ENCODE data around the gene DIO3.
"Not testable (repeated sequence)": the region's sequence is repeated elsewhere in the genome, so short reads cannot be mapped to it uniquely, and the experiment has no call there.

Gene DIO3

DNA sequence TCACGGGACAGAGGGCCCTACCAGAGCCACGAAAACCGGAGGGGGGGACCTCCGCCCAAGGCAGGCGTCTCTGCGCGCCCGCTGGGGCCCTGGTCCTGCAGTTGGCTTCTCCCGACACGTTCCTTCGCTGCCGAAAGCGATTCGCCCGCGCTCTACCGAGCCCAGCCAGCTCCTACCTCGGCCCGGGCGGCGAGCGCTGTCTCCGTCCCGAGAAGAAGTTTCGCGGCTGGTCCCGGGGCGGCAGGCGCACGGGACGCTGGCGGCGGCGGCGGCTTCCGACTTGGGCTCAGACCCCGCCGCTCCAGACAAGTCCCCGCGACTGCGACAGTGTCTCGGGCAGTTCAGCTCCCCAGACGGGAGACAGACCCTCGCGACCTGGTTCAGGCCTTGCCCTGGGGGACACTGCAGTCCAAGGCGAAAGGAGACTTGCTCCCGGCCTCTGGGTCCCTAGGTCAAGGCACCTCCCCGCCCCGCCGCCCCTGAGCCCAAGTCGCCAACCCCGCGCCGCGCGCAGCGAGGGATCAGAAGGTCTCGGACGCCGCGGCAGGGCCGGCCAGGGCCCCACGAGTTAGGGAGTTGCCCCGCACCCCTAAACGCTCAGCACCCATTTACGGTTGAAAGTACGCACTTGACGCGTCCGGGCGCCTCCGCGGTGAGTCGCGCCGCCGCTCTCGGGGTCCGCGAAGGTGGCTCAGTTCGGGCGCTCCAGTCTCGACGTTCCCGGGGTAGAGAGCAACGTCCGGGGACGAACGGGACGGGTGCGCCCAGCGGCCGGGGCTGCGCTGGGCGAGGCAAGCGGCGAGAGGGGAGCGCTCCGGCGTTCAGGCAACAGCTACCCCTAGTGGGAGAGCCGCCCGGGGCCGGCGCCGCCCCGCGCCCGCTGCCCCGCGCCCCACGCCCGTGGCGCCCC lies 1.4 kb upstream of the DIO3 start:
- DNase-seq: no peak

DNA sequence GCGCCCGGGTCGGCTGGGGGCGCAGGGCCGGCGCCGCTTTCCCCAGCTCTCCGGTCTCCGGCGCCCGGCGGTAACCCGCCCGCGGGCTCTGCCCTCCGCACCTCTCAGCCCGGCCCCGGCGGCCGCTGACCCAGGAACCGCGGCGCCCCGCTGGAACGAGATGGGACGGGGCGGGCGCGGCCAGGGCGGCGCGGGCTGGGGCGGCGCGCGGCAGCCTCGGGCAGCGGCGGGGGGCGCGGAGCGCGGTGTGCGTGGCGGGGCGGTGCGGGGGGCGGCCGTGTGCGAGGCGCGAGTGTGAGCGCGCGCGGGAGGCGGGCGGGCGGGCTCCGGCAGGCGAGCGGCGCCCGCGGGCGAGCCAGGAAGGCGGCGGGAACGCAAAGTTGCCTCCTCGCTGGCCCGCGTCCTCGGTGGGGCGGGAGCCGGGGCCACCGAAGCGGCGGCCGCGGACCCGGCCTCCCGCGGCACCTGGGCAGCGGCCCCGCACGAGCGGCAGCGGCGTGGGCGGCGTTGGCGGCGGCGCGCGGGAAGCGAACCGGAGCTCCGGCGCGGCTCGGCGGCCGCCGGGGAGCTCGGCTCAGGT lies 671 bp upstream of the DIO3 start:
- DNase-seq: no peak

DNA sequence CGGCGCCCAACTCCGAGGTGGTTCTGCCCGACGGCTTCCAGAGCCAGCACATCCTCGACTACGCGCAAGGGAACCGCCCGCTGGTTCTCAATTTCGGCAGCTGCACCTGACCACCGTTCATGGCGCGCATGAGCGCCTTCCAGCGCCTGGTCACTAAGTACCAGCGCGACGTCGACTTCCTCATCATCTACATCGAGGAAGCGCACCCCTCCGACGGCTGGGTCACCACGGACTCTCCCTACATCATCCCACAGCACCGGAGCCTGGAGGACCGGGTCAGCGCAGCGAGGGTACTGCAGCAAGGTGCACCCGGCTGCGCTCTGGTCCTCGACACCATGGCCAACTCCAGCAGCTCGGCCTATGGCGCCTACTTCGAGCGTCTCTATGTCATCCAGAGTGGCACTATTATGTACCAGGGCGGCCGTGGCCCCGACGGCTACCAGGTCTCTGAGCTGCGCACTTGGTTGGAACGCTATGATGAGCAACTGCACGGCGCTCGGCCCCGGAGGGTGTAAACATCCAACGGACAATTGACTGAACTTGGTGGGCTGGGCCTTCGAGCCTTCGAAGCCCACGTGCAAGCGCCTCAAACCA lies 699 bp downstream of the DIO3 start:
- no peak for DNase-seq

GRCh38 chr14:101562659-101563351 lies 1.5 kb downstream of the DIO3 start:
- no peak for DNase-seq

DNA sequence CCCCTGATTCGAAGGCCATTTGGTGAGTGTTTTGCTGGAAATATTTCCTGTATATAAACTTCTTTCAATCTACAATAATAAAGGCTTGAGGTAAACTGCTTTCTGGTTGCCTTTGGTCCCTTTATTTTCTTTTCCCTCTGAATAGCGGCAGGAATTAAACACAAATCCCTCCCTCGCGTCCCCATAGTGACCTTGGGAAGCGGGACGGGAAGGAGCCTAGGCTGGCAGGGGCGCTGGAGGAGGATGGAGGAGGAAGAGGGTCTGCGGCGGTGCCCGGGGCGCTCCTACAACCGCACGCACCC lies 2.0 kb downstream of the DIO3 start:
- no peak for DNase-seq

- no peak for DNase-seq
These were observed 2.6 kb downstream of the DIO3 start for GRCh38 chr14:101563654-101564443.

DNA sequence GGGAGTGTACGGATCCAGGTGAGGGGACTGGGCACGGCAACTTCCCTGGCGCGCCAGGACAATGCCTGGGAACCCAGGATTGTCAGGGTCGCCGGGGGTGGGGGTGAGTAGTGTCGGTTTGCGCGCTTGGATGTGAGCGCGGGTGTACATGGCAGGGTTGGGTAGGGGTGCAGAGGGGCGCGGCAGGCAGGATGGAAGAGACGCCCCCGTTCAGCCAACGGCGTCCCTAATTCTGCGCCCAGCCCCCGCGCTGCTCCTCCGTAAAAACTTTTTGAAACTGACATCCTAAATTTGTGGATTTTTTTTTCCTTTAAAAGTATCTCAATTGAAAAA lies 3.1 kb downstream of the DIO3 start:
- no peak for DNase-seq

DNA sequence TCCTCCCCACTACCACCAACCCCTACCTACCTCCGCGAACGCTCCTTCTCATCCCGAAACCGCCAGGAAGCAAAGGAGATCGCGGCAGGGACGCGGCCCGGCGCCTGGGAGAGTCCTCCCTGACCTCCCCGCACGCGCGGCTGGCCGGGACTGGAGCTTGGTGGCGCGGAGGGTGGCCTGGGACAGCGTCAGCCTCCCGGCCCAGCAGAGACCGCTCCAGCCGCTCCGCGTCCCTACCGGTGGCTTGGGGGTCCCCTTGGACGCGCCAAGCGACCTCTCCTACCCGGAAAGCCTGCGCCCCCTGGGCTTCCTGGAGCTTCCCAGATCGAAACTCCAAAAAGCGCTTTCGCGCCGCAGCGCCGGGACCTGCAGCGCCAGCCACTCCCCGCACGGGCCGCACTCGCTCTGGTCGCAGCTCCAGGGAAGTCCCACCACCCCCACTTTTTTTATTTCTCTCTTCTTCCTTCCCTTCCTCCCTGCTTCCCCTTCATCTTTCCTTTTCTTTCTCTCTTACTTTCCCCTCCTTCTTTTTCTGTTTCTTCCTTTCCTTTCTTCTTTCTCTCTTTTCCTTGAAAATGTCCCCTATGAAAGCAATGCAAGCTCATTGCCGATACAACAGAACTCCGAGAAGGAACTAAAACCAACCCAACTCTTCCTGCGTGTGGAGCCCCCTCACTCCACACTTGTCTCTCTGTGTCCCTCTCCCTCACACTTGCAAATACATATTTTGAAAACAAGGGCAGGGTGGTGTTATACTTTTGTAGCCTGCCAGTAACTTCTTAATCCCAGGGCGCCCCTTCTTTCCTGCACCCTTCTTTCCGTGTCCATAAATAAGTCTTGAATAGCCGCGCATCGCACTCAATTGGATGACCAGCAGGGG lies 3.8 kb downstream of the DIO3 start:
- no peak for DNase-seq

- no peak for DNase-seq
These were observed 6.0 kb downstream of the DIO3 start for GRCh38 chr14:101567252-101567651.

GRCh38 chr14:101571004-101571403 lies 9.7 kb downstream of the DIO3 start:
- DNase-seq: no peak

DNA sequence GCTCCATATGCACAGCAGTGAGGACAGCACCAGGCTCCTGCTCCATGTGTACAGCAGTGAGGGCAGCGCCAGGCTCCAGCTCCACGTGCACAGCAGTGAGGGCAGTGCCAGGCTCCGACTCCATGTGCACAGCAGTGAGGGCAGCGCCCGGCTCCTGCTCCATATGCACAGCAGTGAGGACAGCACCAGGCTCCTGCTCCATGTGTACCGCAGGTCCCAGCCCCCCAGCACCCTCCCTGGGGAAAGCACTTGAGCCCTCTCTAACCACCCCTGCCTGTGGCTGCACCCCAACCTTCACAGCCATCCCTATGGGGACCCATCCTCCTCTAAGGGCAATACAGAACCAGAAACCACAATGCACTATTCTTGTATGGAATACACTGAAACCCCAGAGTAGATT lies 11.2 kb downstream of the DIO3 start:
- not testable (repeated sequence) for DNase-seq

- no peak for DNase-seq
These were observed 12.0 kb downstream of the DIO3 start for GRCh38 chr14:101573289-101573688.

- no peak for DNase-seq
These were observed 14.3 kb downstream of the DIO3 start for GRCh38 chr14:101575581-101575980.

DNA sequence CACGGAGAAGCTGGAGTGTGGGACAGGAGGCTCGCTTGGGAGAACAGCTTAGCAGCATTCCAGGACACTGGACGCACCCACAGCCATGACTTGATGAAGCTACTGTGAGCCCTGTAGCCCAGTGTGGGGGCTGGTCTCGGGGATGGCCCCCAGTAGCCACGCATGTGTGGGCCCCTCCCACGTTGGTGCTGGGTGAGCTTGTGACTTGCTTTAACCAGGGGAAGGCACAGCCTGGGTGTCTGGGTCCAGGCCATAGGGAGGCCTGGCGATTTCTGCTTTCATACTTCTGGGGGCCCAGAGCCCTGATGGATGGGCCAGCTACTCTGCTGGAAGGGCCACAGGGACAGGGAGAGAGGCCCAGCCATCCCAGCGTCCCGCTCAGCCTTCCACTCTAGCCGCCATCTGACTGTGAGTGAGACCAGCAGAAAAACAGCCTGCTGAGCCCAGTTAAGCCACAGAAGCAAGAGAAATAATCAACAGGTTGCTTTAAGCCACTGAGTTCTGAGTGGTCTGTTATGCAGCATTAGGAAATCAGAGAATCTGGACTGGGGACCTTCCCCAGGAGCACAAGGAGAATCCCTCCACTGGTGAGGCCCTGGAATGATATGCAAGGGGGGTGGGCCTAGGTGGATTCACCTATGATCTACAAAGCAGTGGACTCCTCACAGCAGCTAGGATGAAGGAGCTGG lies 16.1 kb downstream of the DIO3 start:
- no peak for DNase-seq

- no peak for DNase-seq
These were observed 17.2 kb downstream of the DIO3 start for GRCh38 chr14:101578489-101578888.

DNA sequence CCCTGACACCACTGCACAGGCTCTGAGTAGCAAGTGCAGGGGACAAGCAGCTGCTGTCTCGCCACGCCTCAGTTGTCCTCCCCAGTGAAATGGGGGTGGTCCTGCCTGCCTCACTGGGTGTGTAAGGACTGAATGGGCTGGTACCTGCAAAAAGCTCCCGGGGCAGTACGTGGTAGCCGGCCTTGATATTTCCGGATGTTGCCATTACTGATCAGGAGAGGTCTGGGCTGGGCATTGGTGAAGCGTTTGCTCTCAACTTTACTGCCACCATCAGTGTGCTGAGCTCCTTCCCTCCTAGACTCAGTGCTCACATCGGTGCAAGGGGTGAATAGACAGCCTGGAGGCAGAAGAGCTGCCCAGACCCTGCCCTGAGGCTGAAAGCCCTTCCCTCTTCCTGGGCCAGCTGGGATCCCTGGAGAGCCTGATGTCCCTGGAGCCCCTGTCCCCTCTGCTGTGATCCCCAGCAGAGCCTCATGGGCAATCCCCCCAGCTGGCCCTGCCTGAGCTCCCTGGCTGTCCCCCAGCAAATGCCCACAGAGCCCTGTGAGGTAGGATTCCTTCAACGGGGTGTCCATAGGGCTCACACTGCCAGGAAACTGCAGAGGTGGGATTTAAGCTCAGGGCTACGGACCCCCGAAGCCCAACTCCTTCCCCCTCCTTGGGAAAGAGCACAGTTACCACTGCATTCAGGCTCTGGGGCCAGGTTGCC lies 18.2 kb downstream of the DIO3 start:
- no peak for DNase-seq

GRCh38 chr14:101581806-101582205 lies 20.5 kb downstream of the DIO3 start:
- no peak for DNase-seq

DNA sequence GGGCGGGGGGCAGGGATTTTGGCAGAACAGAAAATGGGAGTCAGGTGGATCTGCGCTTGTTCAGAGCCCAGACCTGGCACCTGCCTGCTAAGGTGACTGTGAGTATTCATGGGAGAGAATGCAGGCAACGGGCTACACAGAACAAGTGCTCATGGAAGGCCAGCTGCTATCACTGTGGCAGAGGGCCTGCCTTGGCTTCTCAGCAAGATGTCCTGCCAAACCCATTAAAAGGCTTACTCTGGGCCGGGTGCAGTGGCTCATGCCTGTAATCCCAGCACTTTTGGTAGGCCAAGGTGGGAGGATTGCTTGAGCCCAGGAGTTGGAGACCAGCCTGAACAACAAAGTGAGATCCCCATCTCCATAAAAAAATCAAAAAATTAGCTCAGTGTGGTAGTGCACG lies 21.0 kb downstream of the DIO3 start:
- DNase-seq: no peak

DNA sequence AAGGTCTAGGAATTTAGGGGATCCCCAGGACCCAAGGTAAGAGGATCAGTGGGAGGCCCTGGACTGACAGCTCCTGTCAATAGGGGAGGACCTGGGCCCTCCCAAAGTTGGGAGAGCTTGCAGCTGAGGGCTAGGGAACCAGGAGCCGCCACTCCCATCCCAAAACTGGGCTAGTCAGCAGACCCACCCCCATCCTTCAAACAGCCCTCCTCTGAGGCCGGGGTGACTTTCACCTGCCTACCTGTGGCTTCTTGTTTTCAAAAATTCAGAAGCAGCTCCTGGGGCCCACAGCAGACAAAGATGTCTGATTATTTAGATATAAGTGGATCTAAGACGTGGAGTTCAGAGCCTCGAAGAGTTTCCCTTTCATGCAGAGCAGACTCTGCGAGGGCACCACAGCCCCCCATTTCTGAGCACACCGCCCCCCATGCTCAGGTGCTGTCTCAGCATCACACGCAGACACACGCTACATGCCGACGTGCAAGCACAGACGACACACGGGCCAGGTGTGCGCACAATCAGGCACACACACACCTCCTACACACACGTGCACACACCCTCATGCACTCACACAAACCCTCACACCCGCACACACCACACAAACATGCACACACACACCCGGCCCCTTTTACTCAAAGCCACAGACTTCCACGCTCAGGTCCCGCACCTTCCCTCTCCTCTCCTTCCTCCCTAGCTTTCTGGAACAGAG lies 21.9 kb downstream of the DIO3 start:
- no peak for DNase-seq

- no peak for DNase-seq
These were observed 22.4 kb downstream of the DIO3 start for GRCh38 chr14:101583715-101584054.

Measured in NCI-H2081 treated with DMSO at 0.1 percent for 48 hours (cell line).